Cerebellar nuclear complex (tissue), 1 donor: Measurements from ENCODE around the gene DYSF.

Experiments
- DNase-seq, 2 experiments: peaks; one replicate each; lab custom pipeline; 2025; lab: John Stamatoyannopoulos, UW

DYSF gene

GRCh38 chr2:71575966-71576365, 122.6 kb downstream of the DYSF start:
- peak in 1 of 2 experiments; percentile 3 for DNase-seq

- no peak for DNase-seq
Measured at GRCh38 chr2:71576541-71576940, 123.2 kb downstream of the DYSF start.

- no peak for DNase-seq
Measured at GRCh38 chr2:71577209-71577608, 123.8 kb downstream of the DYSF start.

- DNase-seq, result no peak
Measured at GRCh38 chr2:71578767-71579342, 125.5 kb downstream of the DYSF start.

- DNase-seq, result no peak
Measured at GRCh38 chr2:71581026-71581425, 127.7 kb downstream of the DYSF start.

- DNase-seq, result no peak
Measured at GRCh38 chr2:71583876-71584275, 130.5 kb downstream of the DYSF start.

- DNase-seq, result no peak
Measured at GRCh38 chr2:71586471-71586870, 133.1 kb downstream of the DYSF start.

GRCh38 chr2:71587509-71588073, 134.2 kb downstream of the DYSF start:
- DNase-seq, result no peak

- DNase-seq, result no peak
Measured at GRCh38 chr2:71588497-71589170, 135.3 kb downstream of the DYSF start.

- DNase-seq, result no peak
Measured at GRCh38 chr2:71589763-71590162, 136.4 kb downstream of the DYSF start.

- no peak for DNase-seq
Measured at GRCh38 chr2:71591044-71591443, 137.7 kb downstream of the DYSF start.

GRCh38 chr2:71592181-71592711, 138.9 kb downstream of the DYSF start:
- DNase-seq, result no peak

- no peak for DNase-seq
Measured at GRCh38 chr2:71595569-71595968, 142.2 kb downstream of the DYSF start.

GRCh38 chr2:71596011-71596410, 142.7 kb downstream of the DYSF start:
- DNase-seq, result no peak

- no peak for DNase-seq
Measured at GRCh38 chr2:71597756-71598155, 144.4 kb downstream of the DYSF start.

GRCh38 chr2:71598526-71598925, 145.2 kb downstream of the DYSF start:
- no peak for DNase-seq

- no peak for DNase-seq
Measured at GRCh38 chr2:71599038-71599437, 145.7 kb downstream of the DYSF start.

- DNase-seq, result no peak
Measured at GRCh38 chr2:71599646-71600236, 146.4 kb downstream of the DYSF start.

GRCh38 chr2:71600555-71600954, 147.2 kb downstream of the DYSF start:
- no peak for DNase-seq

GRCh38 chr2:71601136-71602114, 148.1 kb downstream of the DYSF start:
- DNase-seq, result no peak

- DNase-seq, result no peak
Measured at GRCh38 chr2:71602115-71602495, 148.7 kb downstream of the DYSF start.

- no peak for DNase-seq
Measured at GRCh38 chr2:71602581-71602980, 149.2 kb downstream of the DYSF start.
